Liver (tissue), 9 donors: ENCODE data around the gene ZFAND3. TPM values are rescaled to one million over a fixed set of nuclear protein-coding genes. Genes with fewer than 3 reads are reported as not detected.

ENCODE experiments used
- DNase-seq: peaks from one replicate; pipeline ENCODE4 v3.0.0-alpha.2; 2017; ENCODE audit warnings: low spot score
- H3K27ac ChIP-seq, 2 donors: one replicate each; pipeline ENCODE4 v1.7.0; 2013; ENCODE audit warnings: inconsistent platforms in 2 of 2, low read length in 2 of 2, control low read depth in 1 of 2, low read depth in 1 of 2, mild to moderate bottlenecking in 1 of 2
- H3K27me3 ChIP-seq, 4 donors: one replicate each; pipeline versions ENCODE4 v1.6.1 to v1.7.0; 2013; ENCODE audit warnings: low read length in 3 of 4, inconsistent platforms in 1 of 4, mild to moderate bottlenecking in 1 of 4, moderate library complexity in 1 of 4; ENCODE audit not compliant: control insufficient read depth in 4 of 4, insufficient read depth in 4 of 4
- H3K36me3 ChIP-seq, 4 donors: one replicate each; pipeline versions ENCODE4 v1.6.1 to v1.7.0; 2013; ENCODE audit warnings: low read length in 3 of 4, mild to moderate bottlenecking in 3 of 4, low read depth in 1 of 4, moderate library complexity in 1 of 4; ENCODE audit not compliant: control insufficient read depth in 4 of 4, insufficient read depth in 3 of 4
- H3K4me1 ChIP-seq, 4 donors: one replicate each; pipeline versions ENCODE4 v1.6.1 to v1.7.0; 2013; ENCODE audit warnings: low read length in 3 of 4, mild to moderate bottlenecking in 3 of 4, moderate library complexity in 1 of 4; ENCODE audit not compliant: control insufficient read depth in 4 of 4, insufficient read depth in 4 of 4
- H3K4me3 ChIP-seq, 3 donors: one replicate each; pipeline versions ENCODE4 v1.6.1 to v1.7.0; 2013; ENCODE audit warnings: low read length in 3 of 3, control low read depth in 1 of 3, low read depth in 1 of 3, mild to moderate bottlenecking in 1 of 3
- H3K9ac ChIP-seq, 2 donors: one replicate each; pipeline ENCODE4 v1.7.0; 2013; ENCODE audit warnings: low read length in 2 of 2, mild to moderate bottlenecking in 2 of 2, moderate library complexity in 2 of 2, control low read depth in 1 of 2, low read depth in 1 of 2
- H3K9me3 ChIP-seq, 4 donors: one replicate each; pipeline versions ENCODE4 v1.6.1 to v1.7.0; 2013; ENCODE audit warnings: low read length in 3 of 4; ENCODE audit not compliant: control insufficient read depth in 4 of 4
- EGR1 ChIP-seq, 2 donors: IDR thresholded peaks; 2 replicates each; pipeline ENCODE4 v1.6.1; 2016 to 2018; ENCODE audit warnings: antibody characterized with exemption in 2 of 2, low read depth in 2 of 2
- FOXA1 ChIP-seq: IDR thresholded peaks from 2 replicates; pipeline ENCODE4 v1.6.1; 2016; ENCODE audit warnings: antibody characterized with exemption
- FOXA2 ChIP-seq: IDR thresholded peaks from 2 replicates; pipeline ENCODE4 v1.6.1; 2016; ENCODE audit warnings: antibody characterized with exemption
- GABPA ChIP-seq, 2 donors: IDR thresholded peaks in 1 of 2; conservative IDR thresholded peaks in 1 of 2; 2 replicates each; pipeline ENCODE4 v1.6.1; 2016; ENCODE audit warnings: antibody characterized with exemption in 2 of 2, mild to moderate bottlenecking in 1 of 2, moderate library complexity in 1 of 2
- HNF4A ChIP-seq, 2 donors: conservative IDR thresholded peaks; 2 replicates each; pipeline ENCODE4 v1.6.1; 2016; ENCODE audit warnings: antibody characterized with exemption in 2 of 2, mild to moderate bottlenecking in 2 of 2
- HNF4G ChIP-seq: IDR thresholded peaks from 2 replicates; pipeline ENCODE4 v1.6.1; 2016; ENCODE audit warnings: antibody characterized with exemption
- JUND ChIP-seq, 2 donors: IDR thresholded peaks; 2 replicates each; pipeline ENCODE4 v1.6.1; 2016; ENCODE audit warnings: antibody characterized with exemption in 2 of 2
- NR2F2 ChIP-seq: IDR thresholded peaks from 2 replicates; pipeline ENCODE4 v1.6.1; 2016; ENCODE audit warnings: antibody characterized with exemption
- RAD21 ChIP-seq, 2 donors: IDR thresholded peaks; 2 replicates each; pipeline ENCODE4 v1.6.1; 2016; ENCODE audit warnings: antibody characterized with exemption in 2 of 2, mild to moderate bottlenecking in 2 of 2
- RXRA ChIP-seq, 2 donors: IDR thresholded peaks; 2 replicates each; pipeline ENCODE4 v1.6.1; 2017 to 2018; ENCODE audit warnings: antibody characterized with exemption in 2 of 2, mild to moderate bottlenecking in 1 of 2
- SP1 ChIP-seq: IDR thresholded peaks from 2 replicates; pipeline ENCODE4 v1.6.1; 2018; ENCODE audit warnings: antibody characterized with exemption, mild to moderate bottlenecking
- TAF1 ChIP-seq: conservative IDR thresholded peaks from 2 replicates; pipeline ENCODE4 v1.6.1; 2016; ENCODE audit warnings: antibody characterized with exemption, mild to moderate bottlenecking
- YY1 ChIP-seq: IDR thresholded peaks from 2 replicates; pipeline ENCODE4 v1.6.1; 2016; ENCODE audit warnings: antibody characterized with exemption, mild to moderate bottlenecking
- WGBS: extraction: QIAGEN DNeasy Blood & Tissue Kit; methylation state at CpG from one replicate; pipeline ENCODE4 v1.1.7; 2013; 5-methylcytosine and 5-hydroxymethylcytosine counted together
- polyA plus RNA-seq, 2 donors: library from polyadenylated mRNA; stranded (reverse) in 1 of 2; unstranded in 1 of 2; fragments of 200-250 nt in 1 of 2; fragments of >200 nt in 1 of 2; fragmentation: Nextera tagmentation in 1 of 2; extraction: Ambion mirVana in 1 of 2; gene quantifications; one replicate each; pipeline versions ENCODE4 v1.2.1 to v1.2.3, GENCODE V29; 2013 to 2015
- total RNA-seq, 2 donors: library from RNA; depleted of rRNA; stranded (reverse); fragments of >200 nt; gene quantifications; one replicate each; pipeline ENCODE4 v1.2.3, GENCODE V29; 2014
- TF ChIP-seq, protein P1 (sequence below): IDR thresholded peaks from 2 replicates; pipeline ENCODE4 v1.6.1; 2016; ENCODE audit warnings: antibody characterized with exemption, mild to moderate bottlenecking
- TF ChIP-seq, protein P2 (sequence below): fragments of 150-350 bp; IDR thresholded peaks from 2 replicates; pipeline ENCODE4 v1.5.1; 2017; ENCODE audit warnings: improper control_type of control experiment, low read depth, low read length; ENCODE audit not compliant: missing input control
- TF ChIP-seq, protein P3 (sequence below): IDR thresholded peaks from 2 replicates; pipeline ENCODE4 v1.6.1; 2016; ENCODE audit warnings: antibody characterized with exemption
- TF ChIP-seq, protein P4 (sequence below): IDR thresholded peaks from 2 replicates; pipeline ENCODE4 v1.6.1; 2016; ENCODE audit warnings: antibody characterized with exemption
- TF ChIP-seq, protein P5 (sequence below): IDR thresholded peaks from 2 replicates; pipeline ENCODE4 v1.6.1; 2016; ENCODE audit warnings: antibody characterized with exemption
- donor health status: healthy.
- donor health status: healthy.
- donor health status: healthy.
- donor health status: healthy.
- donor health status: healthy.

The ZFAND3 gene
- total and polyA plus RNA-seq, 4 donors = 7.7 to 37.5 (median 23.1) TPM

DNA sequence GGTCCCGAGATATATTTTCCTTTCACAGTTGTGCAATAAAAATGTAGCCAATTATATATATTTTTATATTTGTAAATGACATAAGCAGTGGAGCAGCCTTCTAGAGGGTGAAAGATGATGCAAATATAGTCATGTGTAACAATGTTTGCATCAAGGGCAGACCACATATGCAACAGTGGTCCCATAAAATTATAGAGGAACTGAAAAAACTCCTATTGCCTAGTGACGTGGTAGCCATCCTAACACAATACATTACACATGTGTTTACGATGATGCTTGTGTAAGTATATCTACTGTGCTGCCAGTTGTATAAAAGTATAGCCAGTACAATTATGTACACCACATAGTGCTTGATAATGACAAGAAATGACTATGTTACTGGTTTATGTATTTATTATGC lies 162.8 kb downstream of the ZFAND3 start (continued):
- TF ChIP-seq, protein P1, sequence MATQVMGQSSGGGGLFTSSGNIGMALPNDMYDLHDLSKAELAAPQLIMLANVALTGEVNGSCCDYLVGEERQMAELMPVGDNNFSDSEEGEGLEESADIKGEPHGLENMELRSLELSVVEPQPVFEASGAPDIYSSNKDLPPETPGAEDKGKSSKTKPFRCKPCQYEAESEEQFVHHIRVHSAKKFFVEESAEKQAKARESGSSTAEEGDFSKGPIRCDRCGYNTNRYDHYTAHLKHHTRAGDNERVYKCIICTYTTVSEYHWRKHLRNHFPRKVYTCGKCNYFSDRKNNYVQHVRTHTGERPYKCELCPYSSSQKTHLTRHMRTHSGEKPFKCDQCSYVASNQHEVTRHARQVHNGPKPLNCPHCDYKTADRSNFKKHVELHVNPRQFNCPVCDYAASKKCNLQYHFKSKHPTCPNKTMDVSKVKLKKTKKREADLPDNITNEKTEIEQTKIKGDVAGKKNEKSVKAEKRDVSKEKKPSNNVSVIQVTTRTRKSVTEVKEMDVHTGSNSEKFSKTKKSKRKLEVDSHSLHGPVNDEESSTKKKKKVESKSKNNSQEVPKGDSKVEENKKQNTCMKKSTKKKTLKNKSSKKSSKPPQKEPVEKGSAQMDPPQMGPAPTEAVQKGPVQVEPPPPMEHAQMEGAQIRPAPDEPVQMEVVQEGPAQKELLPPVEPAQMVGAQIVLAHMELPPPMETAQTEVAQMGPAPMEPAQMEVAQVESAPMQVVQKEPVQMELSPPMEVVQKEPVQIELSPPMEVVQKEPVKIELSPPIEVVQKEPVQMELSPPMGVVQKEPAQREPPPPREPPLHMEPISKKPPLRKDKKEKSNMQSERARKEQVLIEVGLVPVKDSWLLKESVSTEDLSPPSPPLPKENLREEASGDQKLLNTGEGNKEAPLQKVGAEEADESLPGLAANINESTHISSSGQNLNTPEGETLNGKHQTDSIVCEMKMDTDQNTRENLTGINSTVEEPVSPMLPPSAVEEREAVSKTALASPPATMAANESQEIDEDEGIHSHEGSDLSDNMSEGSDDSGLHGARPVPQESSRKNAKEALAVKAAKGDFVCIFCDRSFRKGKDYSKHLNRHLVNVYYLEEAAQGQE = no peak

DNA sequence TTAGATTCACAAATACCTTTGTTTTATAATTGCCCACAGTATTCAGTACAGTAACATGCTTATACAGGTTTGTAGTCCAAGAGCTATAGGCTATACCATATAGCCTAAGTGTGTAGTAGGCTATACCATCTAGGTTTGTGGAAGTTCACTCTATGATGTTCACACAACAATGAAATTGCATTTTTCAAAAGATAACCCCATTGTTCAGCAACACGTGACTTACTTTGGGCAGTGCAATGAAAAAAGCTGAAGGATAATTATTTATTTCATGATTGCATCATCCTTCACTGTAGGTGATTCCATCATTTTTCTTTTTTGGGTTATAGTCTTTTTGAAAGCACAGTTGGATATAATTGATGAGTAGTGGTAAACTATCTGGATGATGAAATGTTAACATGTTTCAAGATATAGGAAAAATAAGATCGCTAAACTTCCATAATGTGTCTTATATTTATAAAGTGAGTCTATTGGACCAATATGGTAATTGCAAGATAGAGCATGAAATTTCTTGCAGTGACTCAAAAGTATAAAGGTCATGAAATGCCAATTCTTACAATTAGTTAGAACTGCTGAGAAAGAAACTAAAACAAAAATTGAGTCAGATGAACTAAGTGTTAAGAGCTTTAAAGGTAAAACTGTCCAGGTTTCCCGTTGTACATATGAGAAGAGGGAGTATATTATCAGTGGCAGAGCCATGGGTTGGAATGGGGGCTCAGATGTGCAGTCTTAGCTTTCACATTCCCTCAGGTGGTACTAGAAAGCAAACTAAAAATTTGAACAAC lies 164.4 kb downstream of the ZFAND3 start:
- H3K9me3 ChIP-seq = no peaks in the 10 kb centered on the region
- no peaks in the 10 kb centered on the region for H3K36me3 ChIP-seq
- no peak overlapping the region for H3K27ac ChIP-seq
- H3K9ac ChIP-seq = no peak overlapping the region
- TF ChIP-seq, protein P2, sequence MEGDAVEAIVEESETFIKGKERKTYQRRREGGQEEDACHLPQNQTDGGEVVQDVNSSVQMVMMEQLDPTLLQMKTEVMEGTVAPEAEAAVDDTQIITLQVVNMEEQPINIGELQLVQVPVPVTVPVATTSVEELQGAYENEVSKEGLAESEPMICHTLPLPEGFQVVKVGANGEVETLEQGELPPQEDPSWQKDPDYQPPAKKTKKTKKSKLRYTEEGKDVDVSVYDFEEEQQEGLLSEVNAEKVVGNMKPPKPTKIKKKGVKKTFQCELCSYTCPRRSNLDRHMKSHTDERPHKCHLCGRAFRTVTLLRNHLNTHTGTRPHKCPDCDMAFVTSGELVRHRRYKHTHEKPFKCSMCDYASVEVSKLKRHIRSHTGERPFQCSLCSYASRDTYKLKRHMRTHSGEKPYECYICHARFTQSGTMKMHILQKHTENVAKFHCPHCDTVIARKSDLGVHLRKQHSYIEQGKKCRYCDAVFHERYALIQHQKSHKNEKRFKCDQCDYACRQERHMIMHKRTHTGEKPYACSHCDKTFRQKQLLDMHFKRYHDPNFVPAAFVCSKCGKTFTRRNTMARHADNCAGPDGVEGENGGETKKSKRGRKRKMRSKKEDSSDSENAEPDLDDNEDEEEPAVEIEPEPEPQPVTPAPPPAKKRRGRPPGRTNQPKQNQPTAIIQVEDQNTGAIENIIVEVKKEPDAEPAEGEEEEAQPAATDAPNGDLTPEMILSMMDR = no peak
- TF ChIP-seq TAF1 (no peak), EGR1 (IDR thresholded peaks at IDR 0.05; ENCODE audit: low read depth in 2 of 2) (no peak), SP1 (no peak), RAD21 (IDR thresholded peaks at IDR 0.05) (no peak), HNF4A (conservative IDR thresholded peaks at IDR 0.05) (no peak), JUND (IDR thresholded peaks at IDR 0.05) (no peak), YY1 (no peak), FOXA2 (no peak), RXRA (IDR thresholded peaks at IDR 0.05) (no peak), GABPA (IDR thresholded peaks at IDR 0.05 in 1 of 2, conservative IDR thresholded peaks at IDR 0.05 in 1 of 2) (no peak), NR2F2 (no peak), HNF4G (no peak), FOXA1 (no peak)
- TF ChIP-seq, protein P3, sequence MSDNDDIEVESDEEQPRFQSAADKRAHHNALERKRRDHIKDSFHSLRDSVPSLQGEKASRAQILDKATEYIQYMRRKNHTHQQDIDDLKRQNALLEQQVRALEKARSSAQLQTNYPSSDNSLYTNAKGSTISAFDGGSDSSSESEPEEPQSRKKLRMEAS = no peak
- TF ChIP-seq, protein P4, sequence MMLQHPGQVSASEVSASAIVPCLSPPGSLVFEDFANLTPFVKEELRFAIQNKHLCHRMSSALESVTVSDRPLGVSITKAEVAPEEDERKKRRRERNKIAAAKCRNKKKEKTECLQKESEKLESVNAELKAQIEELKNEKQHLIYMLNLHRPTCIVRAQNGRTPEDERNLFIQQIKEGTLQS = no peak
- TF ChIP-seq, protein P5, sequence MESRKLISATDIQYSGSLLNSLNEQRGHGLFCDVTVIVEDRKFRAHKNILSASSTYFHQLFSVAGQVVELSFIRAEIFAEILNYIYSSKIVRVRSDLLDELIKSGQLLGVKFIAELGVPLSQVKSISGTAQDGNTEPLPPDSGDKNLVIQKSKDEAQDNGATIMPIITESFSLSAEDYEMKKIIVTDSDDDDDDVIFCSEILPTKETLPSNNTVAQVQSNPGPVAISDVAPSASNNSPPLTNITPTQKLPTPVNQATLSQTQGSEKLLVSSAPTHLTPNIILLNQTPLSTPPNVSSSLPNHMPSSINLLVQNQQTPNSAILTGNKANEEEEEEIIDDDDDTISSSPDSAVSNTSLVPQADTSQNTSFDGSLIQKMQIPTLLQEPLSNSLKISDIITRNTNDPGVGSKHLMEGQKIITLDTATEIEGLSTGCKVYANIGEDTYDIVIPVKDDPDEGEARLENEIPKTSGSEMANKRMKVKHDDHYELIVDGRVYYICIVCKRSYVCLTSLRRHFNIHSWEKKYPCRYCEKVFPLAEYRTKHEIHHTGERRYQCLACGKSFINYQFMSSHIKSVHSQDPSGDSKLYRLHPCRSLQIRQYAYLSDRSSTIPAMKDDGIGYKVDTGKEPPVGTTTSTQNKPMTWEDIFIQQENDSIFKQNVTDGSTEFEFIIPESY = no peak
- TF ChIP-seq, protein P1 = no peak
- H3K4me1 ChIP-seq = peaks cover 13 to 47% (median 36%) of the 10 kb centered on the region in 4 donors
- WGBS = 90% methylated on average over 3 of the region's 3 CpGs
- no peak overlapping the region for H3K4me3 ChIP-seq
- no peaks in the 10 kb centered on the region for H3K27me3 ChIP-seq
- no peak for DNase-seq
